Activated CD8-positive, alpha-beta memory T cell treated with anti-CD3 and anti-CD28 coated beads, Interleukin-2, amount 50 U/mL, for 48 hours (primary cell): ENCODE results near the gene OSBP.
A peak's percentile ranks its signal among the peaks of the same experiment; 100 is the strongest.
"Not testable (repeated sequence)": the region's sequence is repeated elsewhere in the genome, so short reads cannot be mapped to it uniquely, and the experiment has no call there.

Experiments
- DNase-seq: peaks from one replicate; pipeline ENCODE4 v3.0.0-alpha.2; 2020

OSBP gene

DNA sequence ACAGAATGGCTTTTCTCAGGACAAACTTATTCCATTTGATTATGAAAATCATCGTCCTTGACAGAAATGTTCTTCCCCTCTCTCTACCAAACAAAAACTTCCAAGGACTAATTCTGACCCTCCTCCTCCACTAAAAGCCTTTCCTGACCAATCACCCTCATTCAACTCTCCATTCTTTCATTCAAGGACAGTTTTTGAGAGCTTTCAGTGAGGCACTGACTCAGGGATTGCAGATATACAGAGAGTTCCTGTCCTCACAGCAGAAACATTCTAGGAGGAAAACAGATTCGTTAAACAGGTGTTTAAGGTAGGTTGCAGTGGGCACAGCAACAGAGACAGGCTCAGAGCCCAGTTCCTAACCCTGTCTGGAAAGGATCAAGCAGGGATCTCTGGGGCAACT, 62.7 kb downstream of the OSBP start:
- DNase-seq, result no peak

DNA sequence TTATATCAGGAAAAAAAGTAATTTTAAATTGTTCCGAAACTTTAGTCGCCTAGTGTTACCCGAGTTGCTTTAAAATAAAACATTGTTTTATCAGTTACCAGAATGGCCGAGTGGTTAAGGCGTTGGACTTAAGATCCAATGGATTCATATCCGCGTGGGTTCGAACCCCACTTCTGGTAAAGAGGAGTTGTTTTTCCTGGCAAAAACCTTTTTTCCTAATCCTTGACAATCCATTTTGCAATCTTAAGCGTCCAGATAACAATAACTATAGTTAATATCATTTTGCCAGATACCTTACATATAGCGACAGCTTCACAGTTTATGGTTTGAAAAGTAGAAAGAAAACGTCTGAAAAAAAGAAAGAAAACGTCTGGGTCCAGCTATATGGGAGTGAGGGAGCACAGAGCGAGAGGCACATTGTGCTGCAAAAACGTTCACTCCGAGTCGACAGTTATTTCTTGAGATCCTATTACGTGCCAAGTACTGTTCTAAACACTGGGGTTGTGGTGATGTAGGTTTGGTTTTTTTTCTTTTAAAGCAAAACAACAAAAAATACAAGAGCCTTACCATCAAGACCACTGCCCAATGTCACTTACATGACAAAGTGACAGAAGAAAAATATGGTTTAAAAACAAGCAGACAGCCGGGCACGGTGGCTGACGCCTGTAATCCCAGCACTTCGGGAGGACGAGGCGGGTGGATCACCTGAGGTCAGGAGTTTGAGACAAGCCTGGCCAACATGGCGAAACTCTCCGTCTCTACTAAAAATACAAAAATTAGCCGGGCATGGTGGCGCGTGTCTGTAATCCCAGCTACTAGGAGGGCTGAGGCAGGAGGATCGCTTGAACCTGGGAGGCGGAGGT, 63.7 kb downstream of the OSBP start:
- peak; percentile 69 for DNase-seq

DNA sequence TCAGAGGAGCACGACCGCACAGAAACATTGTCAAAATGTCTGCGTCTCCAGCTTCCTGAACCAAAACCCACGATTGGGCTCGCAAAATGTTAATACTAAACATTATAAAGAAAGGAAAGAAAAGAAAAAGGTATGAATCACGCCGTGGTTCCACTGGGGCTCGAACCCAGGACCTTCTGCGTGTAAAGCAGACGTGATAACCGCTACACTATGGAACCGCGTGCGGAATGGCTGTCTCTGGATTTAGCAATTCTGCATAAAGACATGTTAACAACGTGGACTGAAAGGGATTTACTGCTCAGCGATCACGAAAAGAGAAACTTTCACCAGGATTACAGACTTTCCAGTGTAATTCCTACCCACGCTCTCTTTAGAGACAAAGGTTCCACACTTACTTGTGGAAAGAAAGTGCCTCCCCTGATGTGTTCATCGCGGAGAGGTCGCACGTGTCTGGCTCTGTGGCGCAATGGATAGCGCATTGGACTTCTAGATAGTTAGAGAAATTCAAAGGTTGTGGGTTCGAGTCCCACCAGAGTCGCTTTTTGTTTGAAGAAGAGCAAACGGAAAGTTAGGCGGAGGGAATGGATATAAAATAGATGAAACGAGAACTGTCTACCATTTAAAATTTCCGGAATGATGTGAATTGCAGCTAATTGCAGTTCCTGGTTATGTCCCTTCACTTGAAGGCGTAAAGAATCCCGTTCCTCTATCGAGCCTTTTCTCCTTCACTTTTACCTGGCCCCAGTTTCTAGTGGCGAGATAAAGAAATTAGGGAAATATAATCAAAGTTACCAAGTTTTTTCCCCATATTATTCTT, 64.5 kb downstream of the OSBP start:
- DNase-seq, result peak; percentile 94

DNA sequence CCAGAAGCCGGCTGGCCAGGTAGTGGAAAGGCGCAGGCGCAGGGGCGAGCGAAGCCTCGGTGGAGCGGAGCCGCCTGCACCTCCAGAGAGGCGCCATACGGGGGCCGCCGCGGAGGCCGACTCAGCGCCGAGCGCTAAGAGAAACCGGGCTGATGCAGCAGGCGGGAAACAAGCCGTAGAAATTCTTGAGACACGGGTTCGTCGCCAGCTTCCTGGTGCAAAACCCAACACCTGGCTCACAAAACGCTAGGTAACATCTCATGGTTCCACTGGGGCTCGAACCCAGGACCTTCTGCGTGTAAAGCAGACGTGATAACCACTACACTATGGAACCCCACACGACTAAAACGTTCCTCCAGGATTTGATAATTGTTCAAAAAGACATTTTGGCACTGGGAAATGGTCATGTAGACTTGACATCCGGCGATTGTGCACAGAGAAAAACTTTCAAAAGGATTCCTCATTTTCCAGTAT, 65.2 kb downstream of the OSBP start:
- DNase-seq, result peak; percentile 94

DNA sequence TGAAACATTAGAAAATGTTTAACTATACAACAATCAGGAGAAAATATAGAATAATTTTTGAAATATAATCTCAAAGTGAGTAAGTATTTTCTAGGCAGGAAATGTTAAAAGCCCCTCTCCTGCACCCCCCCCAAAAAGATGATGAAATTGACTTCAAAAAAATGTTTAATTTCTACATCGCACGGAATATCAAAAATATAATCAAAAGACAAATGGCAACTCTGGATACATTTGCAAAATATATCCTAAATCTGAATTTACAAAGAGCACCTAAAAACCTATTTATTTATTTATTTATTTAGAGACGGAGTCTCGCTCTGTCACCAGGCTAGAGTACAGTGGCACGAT, 67.3 kb downstream of the OSBP start:
- DNase-seq, result no peak

DNA sequence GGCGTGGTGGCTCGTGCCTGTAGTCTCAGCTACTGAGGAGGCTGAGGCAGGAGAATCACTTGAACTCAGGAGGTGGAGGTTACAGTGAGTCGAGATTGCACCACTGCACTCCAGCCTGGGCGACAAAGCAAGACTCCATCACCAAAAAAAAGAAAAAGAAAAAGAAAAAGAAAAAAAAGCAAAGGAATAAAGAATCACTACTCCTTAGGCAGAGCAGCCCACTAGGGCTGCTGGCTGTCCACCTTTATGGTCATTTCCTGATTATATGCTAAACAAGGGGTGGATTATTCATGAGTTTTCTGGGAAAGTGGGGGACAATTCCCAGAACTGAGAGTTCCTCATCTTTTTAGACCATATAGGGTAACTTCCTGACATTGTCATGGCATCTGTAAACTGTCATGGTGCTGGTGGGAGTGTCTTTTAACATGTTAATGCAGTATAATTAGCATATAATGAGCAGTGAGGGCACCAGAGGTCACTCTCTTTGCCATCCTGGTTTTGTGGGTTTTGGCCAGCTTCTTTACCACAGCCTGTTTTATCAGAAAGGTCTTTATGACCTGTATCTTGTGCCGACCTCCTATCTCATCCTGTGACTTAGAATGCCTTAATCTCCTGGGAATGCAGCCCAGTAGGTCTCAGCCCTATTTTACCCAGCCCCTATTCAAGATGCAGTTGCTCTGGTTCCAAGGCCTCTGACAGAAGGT, 67.8 kb downstream of the OSBP start:
- DNase-seq, result not testable (repeated sequence)

DNA sequence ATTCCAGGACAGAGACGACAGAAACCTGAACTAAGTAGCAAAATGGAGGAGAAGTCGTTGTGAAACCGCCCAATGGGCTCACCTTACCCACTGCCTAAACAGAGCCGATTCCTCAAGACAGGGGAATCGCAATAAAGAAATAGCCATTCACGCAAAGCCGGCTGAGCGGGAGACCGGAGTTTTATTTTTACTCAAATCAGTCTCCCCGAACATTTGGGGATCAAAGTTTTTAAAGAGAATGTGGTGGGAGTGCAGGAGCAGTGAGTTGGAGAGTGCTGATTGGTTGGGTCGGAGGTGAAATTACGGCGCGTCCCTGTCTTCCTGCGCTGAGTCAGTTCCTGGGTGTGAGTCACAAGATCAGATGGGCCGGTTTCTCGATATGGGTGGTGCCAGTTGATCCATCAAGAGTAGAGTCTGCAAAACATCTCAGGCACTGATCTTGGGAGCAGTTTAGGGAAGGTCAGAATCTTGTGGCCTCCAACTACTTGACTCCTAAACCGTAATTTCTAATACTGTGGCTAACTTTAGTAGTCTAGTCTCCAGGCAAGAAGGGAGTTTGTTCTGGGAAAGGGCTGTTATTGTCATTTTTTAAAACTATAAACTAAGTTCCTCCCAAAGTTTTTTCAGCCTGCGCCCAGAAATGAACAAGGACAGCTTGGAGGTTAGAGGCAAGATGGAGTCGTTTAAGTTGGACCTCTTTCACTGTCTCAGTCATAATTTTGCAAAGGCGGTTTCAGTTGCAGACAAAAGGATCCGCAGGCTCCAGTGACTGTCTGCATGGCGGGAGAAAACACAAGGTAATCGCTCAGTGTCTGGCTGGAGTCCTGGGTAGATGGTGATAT, 70.2 kb downstream of the OSBP start:
- DNase-seq, result no peak

DNA sequence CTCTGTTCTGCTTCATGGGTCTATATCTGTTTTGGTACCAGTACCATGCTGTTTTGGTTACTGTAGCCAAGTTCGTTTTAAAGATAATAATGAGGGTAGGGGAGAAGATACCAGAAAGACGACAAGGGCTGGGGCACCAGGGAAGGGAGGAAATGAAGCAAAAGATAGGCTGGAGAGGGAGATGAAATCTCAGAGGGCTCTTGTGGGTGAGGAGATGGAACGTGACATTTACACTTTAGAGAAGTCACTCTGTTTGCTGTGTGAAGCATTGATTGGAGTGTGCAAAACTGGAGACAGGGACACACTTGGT, 70.8 kb downstream of the OSBP start:
- no peak for DNase-seq

DNA sequence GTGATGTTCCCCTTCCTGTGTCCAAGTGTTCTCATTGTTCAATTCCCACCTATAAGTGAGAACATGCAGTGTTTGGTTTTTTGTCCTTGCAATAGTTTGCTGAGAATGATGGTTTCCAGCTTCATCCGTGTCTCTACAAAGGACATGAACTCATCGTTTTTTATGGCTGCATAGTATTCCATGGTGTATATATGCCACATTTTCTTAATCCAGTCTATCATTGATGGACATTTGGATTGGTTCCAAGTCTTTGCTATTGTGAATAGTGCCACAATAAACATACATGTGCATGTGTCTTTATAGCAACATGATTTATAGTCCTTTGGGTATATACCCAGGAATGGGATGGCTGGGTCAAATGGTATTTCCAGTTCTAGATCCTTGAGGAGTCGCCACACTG, 71.9 kb downstream of the OSBP start:
- not testable (repeated sequence) for DNase-seq

DNA sequence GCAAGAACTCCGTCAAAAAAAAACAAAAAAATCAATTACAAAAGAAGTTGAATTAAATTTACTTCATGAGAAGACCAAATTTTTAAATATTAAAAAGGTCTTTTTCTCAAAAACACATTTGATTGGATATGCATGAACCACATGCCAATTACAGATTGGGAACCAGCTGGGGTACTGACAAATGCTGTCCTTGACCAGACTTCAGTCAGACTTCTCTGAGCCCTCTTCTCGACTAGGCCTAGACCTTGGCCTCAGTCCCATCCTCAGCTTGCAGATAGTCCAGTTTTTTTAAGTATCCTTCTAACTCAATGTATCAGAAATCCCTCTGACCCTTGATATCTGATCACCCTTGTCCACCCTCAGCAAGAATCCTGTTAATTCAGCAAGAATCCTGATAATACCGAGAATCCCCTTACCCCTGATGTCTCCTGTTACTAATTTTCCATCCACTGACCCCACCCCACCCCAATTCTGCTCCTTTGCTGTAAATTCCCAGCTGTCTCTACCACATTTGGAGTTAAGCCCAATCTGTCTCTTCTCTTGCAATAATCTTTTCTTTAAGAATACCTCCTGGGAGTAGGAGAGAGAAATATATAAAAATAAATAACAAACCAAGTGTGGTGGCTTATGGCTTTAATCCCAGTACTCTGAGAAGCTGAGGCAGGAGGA, 73.3 kb downstream of the OSBP start:
- DNase-seq, result no peak

DNA sequence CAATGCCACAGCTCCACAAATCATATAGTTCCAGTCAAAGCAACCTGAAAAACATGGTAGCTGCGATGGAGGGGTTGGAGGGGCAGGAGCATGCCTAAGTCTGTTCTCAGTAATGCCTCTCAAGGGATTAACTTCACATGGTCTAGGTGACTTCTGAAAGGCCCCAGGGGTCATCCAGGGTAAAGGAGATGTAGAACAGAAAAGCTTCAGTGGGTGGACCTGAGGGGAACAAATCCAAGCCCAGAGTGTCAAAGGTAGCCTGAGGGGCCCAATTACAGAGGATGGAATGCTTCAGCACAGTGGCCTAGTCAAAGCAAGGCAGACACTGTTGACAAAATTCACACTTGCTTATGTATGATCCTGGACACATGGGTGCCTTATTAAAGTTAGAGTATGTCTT, 80.9 kb downstream of the OSBP start:
- DNase-seq, result no peak

DNA sequence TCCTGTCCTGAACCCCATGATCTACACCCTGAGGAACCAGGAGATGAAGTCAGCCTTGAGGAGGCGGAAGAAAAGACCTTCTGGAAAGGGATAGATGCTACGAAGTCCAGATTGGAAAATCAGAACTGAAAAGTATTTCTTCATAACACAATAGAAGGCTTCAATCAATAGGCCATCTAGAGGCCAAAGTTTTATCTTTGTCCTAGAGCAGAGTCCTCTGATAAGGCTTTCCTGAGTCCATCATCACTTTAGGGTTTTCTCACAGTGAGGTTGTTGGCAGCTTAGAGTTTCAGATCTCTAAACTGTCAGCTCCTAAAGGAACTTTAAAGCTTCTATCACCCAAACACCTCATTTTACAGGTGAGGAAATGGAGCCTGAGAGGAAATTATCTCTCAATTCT, 83.0 kb downstream of the OSBP start:
- DNase-seq, result no peak

DNA sequence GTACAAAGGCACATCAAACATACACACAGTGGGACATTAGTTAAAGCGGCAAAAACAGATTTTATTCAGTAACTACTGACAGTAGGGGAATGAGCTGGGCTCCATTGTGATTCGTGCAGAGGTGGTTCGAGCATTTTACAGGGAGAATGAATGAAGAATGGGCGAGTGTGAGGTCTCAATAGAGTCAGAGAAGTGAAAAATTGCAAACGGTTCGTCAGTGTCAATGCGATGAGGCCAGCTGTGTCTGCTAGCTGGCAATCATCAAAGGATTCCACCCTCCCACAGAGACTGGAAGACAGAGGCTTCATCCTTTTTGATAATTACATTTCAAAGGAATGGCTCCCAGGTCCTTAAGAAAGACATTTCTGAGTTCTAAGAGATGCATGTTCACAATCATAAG, 86.9 kb downstream of the OSBP start:
- no peak for DNase-seq
